Osteoblast (primary cell): ENCODE data around the gene COBL. TPM values are rescaled to one million over a fixed set of nuclear protein-coding genes. Genes with fewer than 3 reads are reported as not detected.
"Not testable (repeated sequence)": the region's sequence is repeated elsewhere in the genome, so short reads cannot be mapped to it uniquely, and the experiment has no call there.

ENCODE experiments used
- DNase-seq: peaks from one replicate; pipeline ENCODE4 v3.0.0; 2011; ENCODE audit warnings: low spot score, mixed read lengths; ENCODE audit not compliant: insufficient read length; ENCODE audit errors: missing footprints
- H2AFZ ChIP-seq: 2 replicates; pipeline ENCODE4 v1.6.0; 2011; ENCODE audit warnings: mild to moderate bottlenecking, low read length
- H3K27ac ChIP-seq: 2 replicates; pipeline ENCODE4 v1.5.1; 2011; ENCODE audit warnings: mild to moderate bottlenecking, low read depth, low read length, moderate library complexity
- H3K27me3 ChIP-seq: 2 replicates; pipeline ENCODE4 v1.6.0; 2012; ENCODE audit warnings: mild to moderate bottlenecking, control low read depth, inconsistent platforms, low read length, moderate library complexity; ENCODE audit not compliant: insufficient read depth
- H3K36me3 ChIP-seq: 2 replicates; pipeline ENCODE4 v1.5.1; 2011; ENCODE audit warnings: mild to moderate bottlenecking, low read length, control low read depth, moderate library complexity; ENCODE audit not compliant: insufficient read depth
- H3K4me1 ChIP-seq: 2 replicates; pipeline ENCODE4 v1.5.1; 2011; ENCODE audit warnings: mild to moderate bottlenecking, low read length, control low read depth, moderate library complexity; ENCODE audit not compliant: insufficient read depth
- H3K4me2 ChIP-seq: 2 replicates; pipeline ENCODE4 v1.6.0; 2011; ENCODE audit warnings: mild to moderate bottlenecking, low read length; ENCODE audit not compliant: insufficient read depth
- H3K4me3 ChIP-seq: fragments of 200-600 bp; sonication (generic); 3 replicates; pipeline ENCODE4 v1.5.1; 2012; ENCODE audit warnings: mild to moderate bottlenecking, low read length, inconsistent platforms; ENCODE audit not compliant: insufficient read depth
- H3K79me2 ChIP-seq: 2 replicates; pipeline ENCODE4 v1.6.0; 2012; ENCODE audit warnings: mild to moderate bottlenecking, low read length, control low read depth, inconsistent platforms; ENCODE audit not compliant: insufficient read depth
- H3K9me3 ChIP-seq: 2 replicates; pipeline ENCODE4 v1.5.1; 2011; ENCODE audit warnings: low read depth, low read length, control low read depth
- H4K20me1 ChIP-seq: 2 replicates; pipeline ENCODE4 v1.6.0; 2012; ENCODE audit warnings: mild to moderate bottlenecking, low read length, control low read depth; ENCODE audit not compliant: insufficient read depth
- CTCF ChIP-seq: IDR thresholded peaks from 2 replicates; pipeline ENCODE4 v1.5.1; 2011; ENCODE audit warnings: mild to moderate bottlenecking, low read depth, low read length, moderate library complexity; ENCODE audit errors: extremely low read depth
- total RNA-seq: library from RNA; depleted of rRNA; stranded (reverse); fragments of >200 nt; gene quantifications from 2 replicates; pipeline ENCODE4 v1.2.3, GENCODE V29; 2012

Gene COBL
- total RNA-seq, 1 donor: under 0.01 TPM

- TF ChIP-seq CTCF: no peak
- Histone ChIP-seq H2AFZ (no peak overlapping the region), H3K4me1 (peaks cover 7% of the 10 kb centered on the region), H3K36me3 (no peaks in the 10 kb centered on the region), H3K27me3 (no peaks in the 10 kb centered on the region), H3K9me3 (no peaks in the 10 kb centered on the region), H3K27ac (no peak overlapping the region), H3K4me3 (no peak overlapping the region), H3K4me2 (no peak overlapping the region), H3K79me2 (no peaks in the 10 kb centered on the region), H4K20me1 (no peaks in the 10 kb centered on the region)
- no peak for DNase-seq
Observed at GRCh38 chr7:51005074-51005473, 311.5 kb downstream of the COBL start.

GRCh38 chr7:51000956-51001355 is 315.7 kb downstream of the COBL start:
- Histone ChIP-seq H3K4me3 (no peak overlapping the region), H3K36me3 (no peaks in the 10 kb centered on the region), H3K4me2 (no peak overlapping the region), H3K79me2 (no peaks in the 10 kb centered on the region), H2AFZ (no peak overlapping the region), H3K27ac (no peak overlapping the region), H3K9me3 (no peaks in the 10 kb centered on the region), H3K4me1 (no peaks in the 10 kb centered on the region), H4K20me1 (no peaks in the 10 kb centered on the region), H3K27me3 (no peaks in the 10 kb centered on the region)
- no peak for DNase-seq
- TF ChIP-seq CTCF: peak; percentile 11

GRCh38 chr7:50994753-50995319 is 321.8 kb downstream of the COBL start:
- Histone ChIP-seq H3K27ac (no peak overlapping the region), H3K4me3 (no peak overlapping the region), H3K27me3 (peaks cover 8% of the 10 kb centered on the region), H3K9me3 (no peaks in the 10 kb centered on the region), H2AFZ (no peak overlapping the region), H3K79me2 (no peaks in the 10 kb centered on the region), H3K4me2 (no peak overlapping the region), H4K20me1 (no peaks in the 10 kb centered on the region), H3K36me3 (no peaks in the 10 kb centered on the region), H3K4me1 (no peaks in the 10 kb centered on the region)
- no peak for DNase-seq
- TF ChIP-seq CTCF: no peak

- not testable (repeated sequence) for H3K27ac ChIP-seq, H3K4me2 ChIP-seq, H3K4me1 ChIP-seq, H3K27me3 ChIP-seq, H2AFZ ChIP-seq, H3K9me3 ChIP-seq, H4K20me1 ChIP-seq, H3K79me2 ChIP-seq, H3K36me3 ChIP-seq, DNase-seq, H3K4me3 ChIP-seq
Observed at GRCh38 chr7:50990214-50990613, 326.4 kb downstream of the COBL start.
